GM23338 (cell line): ENCODE results near the gene KATNAL1. TPM values are rescaled to one million over a fixed set of nuclear protein-coding genes. Genes with fewer than 3 reads are reported as not detected.

Source experiments
- ATAC-seq: fragments of 200-7000 bp; cut with Tn5 transposase; 3 replicates; pipeline ENCODE4 v1.9.1; 2020
- DNase-seq: peaks from one replicate; pipeline ENCODE4 v3.0.0-alpha.2; 2015; ENCODE audit warnings: low spot score
- H2AFZ ChIP-seq: fragments of 200-600 bp; sonication (generic); 2 replicates; pipeline ENCODE4 v1.8.0; 2016; ENCODE audit warnings: antibody characterized with exemption, mild to moderate bottlenecking, moderate library complexity
- H3F3A ChIP-seq: fragments of 200-600 bp; sonication (generic); replicated peaks from 2 replicates; pipeline ENCODE4 v1.8.0; 2017; ENCODE audit warnings: antibody characterized with exemption, mixed run types, low read depth
- H3K27ac ChIP-seq: fragments of 200-600 bp; sonication (generic); 2 replicates; pipeline ENCODE4 v1.6.1; 2016; ENCODE audit warnings: low read depth
- H3K27me3 ChIP-seq: fragments of 200-600 bp; sonication (generic); 2 replicates; pipeline ENCODE4 v1.8.0; 2016; ENCODE audit warnings: mild to moderate bottlenecking, mixed run types, moderate library complexity; ENCODE audit not compliant: insufficient read depth
- H3K36me3 ChIP-seq: fragments of 200-600 bp; sonication (generic); 2 replicates; pipeline ENCODE4 v1.8.0; 2016; ENCODE audit warnings: mild to moderate bottlenecking; ENCODE audit not compliant: insufficient read depth
- H3K4me1 ChIP-seq: fragments of 200-600 bp; sonication (generic); 2 replicates; pipeline ENCODE4 v1.8.0; 2016; ENCODE audit warnings: mild to moderate bottlenecking, moderate library complexity; ENCODE audit not compliant: insufficient read depth
- H3K4me2 ChIP-seq: fragments of 200-600 bp; sonication (generic); 2 replicates; pipeline ENCODE4 v1.7.1; 2017; ENCODE audit warnings: mixed run types
- H3K4me3 ChIP-seq: fragments of 200-600 bp; sonication (generic); 2 replicates; pipeline ENCODE4 v1.6.1; 2016; ENCODE audit warnings: mixed run types
- H3K79me2 ChIP-seq: fragments of 200-600 bp; sonication (generic); replicated peaks from 2 replicates; pipeline ENCODE4 v1.8.0; 2017; ENCODE audit warnings: mild to moderate bottlenecking; ENCODE audit not compliant: insufficient read depth
- H3K9me2 ChIP-seq: fragments of 200-600 bp; sonication (generic); 2 replicates; pipeline ENCODE4 v1.8.0; 2017; ENCODE audit not compliant: insufficient read depth
- H4K20me1 ChIP-seq: fragments of 200-600 bp; sonication (generic); replicated peaks from 2 replicates; pipeline ENCODE4 v1.8.0; 2017; ENCODE audit warnings: mild to moderate bottlenecking; ENCODE audit not compliant: insufficient read depth
- H3K27ac Mint-ChIP-seq: 2 replicates; pipeline ENCODE4 v1.8.0; 2020; ENCODE audit warnings: inconsistent platforms, mild to moderate bottlenecking, moderate library complexity, mixed read lengths
- H3K27me3 Mint-ChIP-seq: 3 replicates; pipeline ENCODE4 v1.8.0; 2022; ENCODE audit warnings: low read depth, mild to moderate bottlenecking, moderate library complexity, mixed read lengths, inconsistent platforms; ENCODE audit not compliant: insufficient read depth, poor library complexity
- H3K36me3 Mint-ChIP-seq: 3 replicates; pipeline ENCODE4 v1.8.0; 2021; ENCODE audit warnings: low read depth, mild to moderate bottlenecking, inconsistent platforms, moderate library complexity, mixed read lengths
- H3K4me1 Mint-ChIP-seq: 3 replicates; pipeline ENCODE4 v1.8.0; 2020; ENCODE audit warnings: mild to moderate bottlenecking, inconsistent platforms, mixed read lengths
- H3K4me3 Mint-ChIP-seq: 3 replicates; pipeline ENCODE4 v1.8.0; 2021; ENCODE audit warnings: moderate library complexity, mild to moderate bottlenecking, inconsistent platforms, mixed read lengths
- H3K9me3 Mint-ChIP-seq: 3 replicates; pipeline ENCODE4 v1.8.0; 2020; ENCODE audit warnings: moderate library complexity, mild to moderate bottlenecking, inconsistent platforms, mixed read lengths
- CREB1 ChIP-seq: fragments of 250-450 bp; sonication (Bioruptor Pico); IDR thresholded peaks from 2 replicates; pipeline ENCODE4 v1.5.0; 2020; ENCODE audit warnings: low read depth, mild to moderate bottlenecking, moderate library complexity
- ETS1 ChIP-seq: IDR thresholded peaks from 2 replicates; pipeline ENCODE4 v1.6.1; 2016; ENCODE audit warnings: antibody characterized with exemption
- EZH2 ChIP-seq: fragments of 200-600 bp; sonication (generic); IDR thresholded peaks from one replicate; pipeline ENCODE4 v1.8.0; 2017; ENCODE audit warnings: antibody characterized with exemption, mild to moderate bottlenecking, low read depth; ENCODE audit not compliant: unreplicated experiment
- EZH2phosphoT487 ChIP-seq: fragments of 200-600 bp; sonication (generic); IDR thresholded peaks from one replicate; pipeline ENCODE4 v1.8.1; 2018; ENCODE audit warnings: antibody characterized with exemption; ENCODE audit not compliant: unreplicated experiment
- JUNB ChIP-seq: IDR thresholded peaks from one replicate; pipeline ENCODE4 v1.6.1; 2016; ENCODE audit warnings: antibody characterized with exemption; ENCODE audit not compliant: unreplicated experiment
- NANOG ChIP-seq: IDR thresholded peaks from 2 replicates; pipeline ENCODE4 v1.6.1; 2016; ENCODE audit warnings: antibody characterized with exemption, borderline replicate concordance
- POLR2AphosphoS5 ChIP-seq: IDR thresholded peaks from 2 replicates; pipeline ENCODE4 v1.6.1; 2016; ENCODE audit warnings: antibody characterized with exemption, low read depth
- STAT1 ChIP-seq: IDR thresholded peaks from one replicate; pipeline ENCODE4 v1.6.1; 2016; ENCODE audit warnings: antibody characterized with exemption; ENCODE audit not compliant: unreplicated experiment
- ZNF114 ChIP-seq: fragments of 250-450 bp; sonication (Bioruptor Pico); IDR thresholded peaks from 2 replicates; pipeline ENCODE4 v1.5.0; 2020; ENCODE audit warnings: mild to moderate bottlenecking, moderate library complexity
- ZNF331 ChIP-seq: fragments of 250-450 bp; sonication (Bioruptor Pico); IDR thresholded peaks from 2 replicates; pipeline ENCODE4 v1.5.0; 2020; ENCODE audit warnings: low read depth, mild to moderate bottlenecking, moderate library complexity
- ZNF462 ChIP-seq: fragments of 250-450 bp; sonication (Bioruptor Pico); IDR thresholded peaks from 2 replicates; pipeline ENCODE4 v1.5.0; 2020; ENCODE audit warnings: mild to moderate bottlenecking, moderate library complexity
- polyA plus RNA-seq: library from polyadenylated mRNA; unstranded; fragments of >200 nt; fragmentation: Nextera tagmentation; extraction: Ambion mirVana; gene quantifications from 2 replicates; pipeline ENCODE4 v1.2.1, GENCODE V29; 2016
- total RNA-seq: library from RNA; depleted of rRNA; stranded (reverse); fragments of >200 nt; shearing (Covaris generic); gene quantifications from 2 replicates; pipeline ENCODE4 v1.2.3, GENCODE V29; 2014
- TF ChIP-seq, protein P1 (sequence below), 2 experiments: fragments of 200-600 bp in 1 of 2; sonication (generic) in 1 of 2; conservative IDR thresholded peaks; 2 replicates each; pipeline versions ENCODE4 v1.5.1 to v1.6.1; 2016 to 2017; ENCODE audit warnings: antibody characterized with exemption in 2 of 2, low read depth in 2 of 2, mild to moderate bottlenecking in 2 of 2, moderate library complexity in 1 of 2

Gene KATNAL1
- total and polyA plus RNA-seq, 2 experiments from 2014 or later, result 6.1 to 11.5 TPM

DNA sequence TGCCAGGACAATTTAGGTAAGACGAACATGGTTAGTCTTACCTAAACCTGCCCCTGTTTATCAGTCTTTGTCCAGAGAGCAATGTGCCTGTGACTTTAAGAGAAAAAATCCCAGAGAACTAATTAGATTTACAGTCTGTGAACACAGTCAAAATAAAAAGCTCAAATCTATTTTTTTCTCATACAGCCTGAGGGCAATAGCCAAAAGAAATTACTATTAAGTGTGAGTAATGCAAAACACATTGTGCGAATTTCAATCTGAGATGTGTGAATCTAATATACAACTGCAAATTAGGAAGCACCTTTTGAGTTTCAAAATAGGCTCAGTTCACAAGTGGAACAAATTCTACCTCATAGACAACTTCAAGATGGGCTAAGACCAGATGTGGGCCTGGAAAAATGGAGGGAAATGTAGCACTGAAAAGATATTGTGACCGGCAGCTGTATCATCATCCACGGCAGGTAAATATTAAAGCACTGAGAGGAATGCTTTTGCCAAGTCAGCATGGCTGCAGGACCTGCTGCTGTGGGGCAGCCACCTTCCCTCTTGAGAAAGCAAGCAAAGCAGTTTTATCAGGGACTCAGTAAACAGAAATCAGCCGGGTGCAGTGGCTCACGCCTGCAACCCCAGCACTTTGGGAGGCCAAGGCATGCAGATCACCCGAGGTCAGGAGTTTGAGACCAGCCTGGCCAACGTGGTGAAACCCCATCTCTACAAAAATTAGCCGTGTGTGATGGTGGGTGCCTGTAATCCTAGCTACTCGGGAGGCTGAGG, 114.8 kb downstream of the KATNAL1 start (continued):
- TF ChIP-seq ETS1 (no peak), JUNB (no peak), ZNF331 (CRISPR knock-in tag) (no peak)

- Histone ChIP-seq H3F3A (no peaks in the 10 kb centered on the region), H3K9me2 (no peaks in the 10 kb centered on the region), H3K27ac (no peak overlapping the region), H3K4me3 (no peak overlapping the region), H3K4me2 (no peak overlapping the region), H3K79me2 (no peaks in the 10 kb centered on the region), H3K27me3 (no peaks in the 10 kb centered on the region), H2AFZ (no peak overlapping the region), H4K20me1 (no peaks in the 10 kb centered on the region), H3K4me1 (no peaks in the 10 kb centered on the region; the same call in none of the 2 replicates), H3K36me3 (no peaks in the 10 kb centered on the region)
- Mint-ChIP-seq H3K4me1 (peaks cover 41% of the 10 kb centered on the region), H3K9me3 (no peaks in the 10 kb centered on the region), H3K27ac (no peak overlapping the region), H3K4me3 (no peak overlapping the region), H3K36me3 (no peaks in the 10 kb centered on the region), H3K27me3 (no peaks in the 10 kb centered on the region)
- no peak for ATAC-seq
- no peak for DNase-seq
- TF ChIP-seq, protein P1, sequence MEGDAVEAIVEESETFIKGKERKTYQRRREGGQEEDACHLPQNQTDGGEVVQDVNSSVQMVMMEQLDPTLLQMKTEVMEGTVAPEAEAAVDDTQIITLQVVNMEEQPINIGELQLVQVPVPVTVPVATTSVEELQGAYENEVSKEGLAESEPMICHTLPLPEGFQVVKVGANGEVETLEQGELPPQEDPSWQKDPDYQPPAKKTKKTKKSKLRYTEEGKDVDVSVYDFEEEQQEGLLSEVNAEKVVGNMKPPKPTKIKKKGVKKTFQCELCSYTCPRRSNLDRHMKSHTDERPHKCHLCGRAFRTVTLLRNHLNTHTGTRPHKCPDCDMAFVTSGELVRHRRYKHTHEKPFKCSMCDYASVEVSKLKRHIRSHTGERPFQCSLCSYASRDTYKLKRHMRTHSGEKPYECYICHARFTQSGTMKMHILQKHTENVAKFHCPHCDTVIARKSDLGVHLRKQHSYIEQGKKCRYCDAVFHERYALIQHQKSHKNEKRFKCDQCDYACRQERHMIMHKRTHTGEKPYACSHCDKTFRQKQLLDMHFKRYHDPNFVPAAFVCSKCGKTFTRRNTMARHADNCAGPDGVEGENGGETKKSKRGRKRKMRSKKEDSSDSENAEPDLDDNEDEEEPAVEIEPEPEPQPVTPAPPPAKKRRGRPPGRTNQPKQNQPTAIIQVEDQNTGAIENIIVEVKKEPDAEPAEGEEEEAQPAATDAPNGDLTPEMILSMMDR (conservative IDR thresholded peaks at IDR 0.05; ENCODE audit: low read depth in 2 of 2), result no peak
- TF ChIP-seq POLR2AphosphoS5 (no peak), ZNF114 (CRISPR knock-in tag) (no peak), EZH2phosphoT487 (no peak), EZH2 (no peak), ETS1 (no peak), STAT1 (no peak), JUNB (no peak), CREB1 (CRISPR knock-in tag) (no peak), NANOG (no peak), ZNF462 (no peak)
Measured at GRCh38 chr13:30191491-30192100, 115.8 kb downstream of the KATNAL1 start.
